Kidney (tissue), 14 donors: Measurements from ENCODE around the gene CEP112. TPM values are rescaled to one million over a fixed set of nuclear protein-coding genes. Genes with fewer than 3 reads are reported as not detected.

ENCODE experiments used
- DNase-seq, 5 donors: peaks; one replicate each; pipeline ENCODE4 v3.0.0-alpha.2; 2013 to 2020
- FAIRE-seq: peaks from 2 replicates; lab custom pipeline; 2012; peaks lifted over from hg19 to GRCh38; lab: Jason Lieb, UNC
- H3K27ac ChIP-seq, 2 donors: one replicate each; pipeline ENCODE4 v1.7.0; 2013; ENCODE audit warnings: low read depth in 2 of 2, low read length in 2 of 2, inconsistent platforms in 1 of 2
- H3K27me3 ChIP-seq: one replicate; pipeline ENCODE4 v1.7.1; 2013; ENCODE audit warnings: low read length, inconsistent platforms; ENCODE audit not compliant: control insufficient read depth, insufficient read depth
- H3K36me3 ChIP-seq, 3 donors: one replicate each; pipeline versions ENCODE4 v1.7.0 to v1.7.1; 2013; ENCODE audit warnings: low read length in 3 of 3, control low read depth in 1 of 3, inconsistent platforms in 1 of 3; ENCODE audit not compliant: insufficient read depth in 3 of 3, control insufficient read depth in 2 of 3
- H3K4me1 ChIP-seq, 3 donors: one replicate each; pipeline versions ENCODE4 v1.7.0 to v1.7.1; 2013; ENCODE audit warnings: low read length in 3 of 3, inconsistent platforms in 1 of 3, low read depth in 1 of 3; ENCODE audit not compliant: control insufficient read depth in 2 of 3, insufficient read depth in 2 of 3
- H3K4me3 ChIP-seq, 3 donors: one replicate each; pipeline versions ENCODE4 v1.7.0 to v1.8.1; 2013; ENCODE audit warnings: low read length in 3 of 3, control low read depth in 1 of 3, inconsistent platforms in 1 of 3
- H3K9ac ChIP-seq, 3 donors: one replicate each; pipeline versions ENCODE4 v1.7.0 to v1.7.1; 2013; ENCODE audit warnings: low read length in 3 of 3, control low read depth in 1 of 3, inconsistent platforms in 1 of 3
- H3K9me3 ChIP-seq, 3 donors: one replicate each; pipeline versions ENCODE4 v1.7.0 to v1.7.1; 2013; ENCODE audit warnings: low read length in 3 of 3, control low read depth in 1 of 3, inconsistent platforms in 1 of 3; ENCODE audit not compliant: control insufficient read depth in 2 of 3, insufficient read depth in 1 of 3
- intact Hi-C: fragments of 100-400 bp; cut with DNase I; formaldehyde crosslinking; loops from one replicate; pipeline ENCODE4 v1.11.1; 2022
- polyA plus RNA-seq: library from polyadenylated mRNA; stranded (reverse); fragments of 350-450 nt; fragmentation: Illumina TruSeq; extraction: RNeasy Lipid Tissue Mini Kit (QIAGEN cat#74804); gene quantifications from one replicate; pipeline ENCODE4 v1.2.3, GENCODE V29; 2014; ENCODE audit warnings: low read depth, low replicate concordance; ENCODE audit not compliant: insufficient read depth
- total RNA-seq: library from RNA; stranded (reverse); fragmentation: NEBNext Ultra II Directional; extraction: Animal tissue kit (Norgen Biotek cat#: 25700); gene quantifications from one replicate; pipeline ENCODE4 v1.2.1, GENCODE V29; 2021
- TF ChIP-seq, protein P1 (sequence below): IDR thresholded peaks from 3 replicates; pipeline ENCODE4 v1.5.1; 2012; ENCODE audit warnings: mild to moderate bottlenecking, moderate library complexity, borderline replicate concordance; ENCODE audit not compliant: insufficient read depth; ENCODE audit errors: extremely low read depth
- donor health status: control.
- donor health status: control.
- donor health status: control.
- donor health status: control.
- donor health status: control.
- donor health status: DM: yes; HTN: yes; CAD: no.
- donor health status: Normal renal cell carcinoma (clear cell type).

Gene CEP112
- total and polyA plus RNA-seq, 2 donors from 2014 or later: 17.0 to 27.4 TPM

DNA sequence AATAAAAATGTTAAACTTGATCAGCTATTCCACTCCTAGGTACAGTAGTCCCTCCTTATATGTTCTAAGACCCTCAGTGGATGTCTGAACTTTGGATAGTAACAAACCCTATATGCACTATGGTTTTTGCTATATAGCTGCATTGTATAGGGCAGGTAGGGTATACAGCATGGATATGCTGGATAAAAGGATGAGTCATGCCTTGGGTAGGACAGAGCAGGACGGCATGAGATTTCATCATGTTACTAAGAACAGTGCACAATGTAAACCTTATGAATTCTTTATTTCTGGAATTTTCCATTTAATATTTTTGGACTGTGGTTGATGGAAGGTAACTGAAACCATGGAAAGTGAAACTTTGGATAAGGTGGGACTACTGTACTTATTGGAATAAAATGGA is 235.1 kb downstream of the CEP112 start:
- H3K27me3 ChIP-seq: no peaks in the 10 kb centered on the region
- H3K4me3 ChIP-seq: no peak overlapping the region
- FAIRE-seq (no peak), DNase-seq (no peak)
- no peaks in the 10 kb centered on the region for H3K4me1 ChIP-seq
- TF ChIP-seq, protein P1, sequence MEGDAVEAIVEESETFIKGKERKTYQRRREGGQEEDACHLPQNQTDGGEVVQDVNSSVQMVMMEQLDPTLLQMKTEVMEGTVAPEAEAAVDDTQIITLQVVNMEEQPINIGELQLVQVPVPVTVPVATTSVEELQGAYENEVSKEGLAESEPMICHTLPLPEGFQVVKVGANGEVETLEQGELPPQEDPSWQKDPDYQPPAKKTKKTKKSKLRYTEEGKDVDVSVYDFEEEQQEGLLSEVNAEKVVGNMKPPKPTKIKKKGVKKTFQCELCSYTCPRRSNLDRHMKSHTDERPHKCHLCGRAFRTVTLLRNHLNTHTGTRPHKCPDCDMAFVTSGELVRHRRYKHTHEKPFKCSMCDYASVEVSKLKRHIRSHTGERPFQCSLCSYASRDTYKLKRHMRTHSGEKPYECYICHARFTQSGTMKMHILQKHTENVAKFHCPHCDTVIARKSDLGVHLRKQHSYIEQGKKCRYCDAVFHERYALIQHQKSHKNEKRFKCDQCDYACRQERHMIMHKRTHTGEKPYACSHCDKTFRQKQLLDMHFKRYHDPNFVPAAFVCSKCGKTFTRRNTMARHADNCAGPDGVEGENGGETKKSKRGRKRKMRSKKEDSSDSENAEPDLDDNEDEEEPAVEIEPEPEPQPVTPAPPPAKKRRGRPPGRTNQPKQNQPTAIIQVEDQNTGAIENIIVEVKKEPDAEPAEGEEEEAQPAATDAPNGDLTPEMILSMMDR: no peak
- no peak overlapping the region for H3K9ac ChIP-seq
- H3K36me3 ChIP-seq: no peaks in the 10 kb centered on the region
- intact Hi-C loops: no loop called here
- peaks cover 0 to 6% (median 2%) of the 10 kb centered on the region in 3 donors for H3K9me3 ChIP-seq
- no peak overlapping the region for H3K27ac ChIP-seq

DNA sequence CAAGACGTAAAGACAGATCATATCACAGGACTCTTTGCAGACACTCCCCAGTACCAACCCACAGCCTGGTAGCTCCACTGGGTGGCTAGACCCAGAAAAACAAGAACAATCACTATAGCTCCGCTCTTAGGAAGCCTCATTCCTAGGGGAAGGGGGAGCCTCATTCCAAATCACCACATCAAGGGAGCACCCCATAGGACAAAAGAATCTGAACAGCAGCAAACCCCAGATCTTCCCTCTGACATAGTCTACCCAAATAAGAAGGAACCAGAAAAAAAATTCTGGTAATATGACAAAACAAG is 237.8 kb downstream of the CEP112 start:
- no peaks in the 10 kb centered on the region for H3K4me1 ChIP-seq
- H3K9ac ChIP-seq: no peak overlapping the region
- FAIRE-seq (no peak), DNase-seq (no peak)
- intact Hi-C loops: no loop called here
- H3K27ac ChIP-seq: no peak overlapping the region
- no peaks in the 10 kb centered on the region for H3K36me3 ChIP-seq
- TF ChIP-seq, protein P1: no peak
- H3K27me3 ChIP-seq: no peaks in the 10 kb centered on the region
- peaks cover 0 to 6% (median 2%) of the 10 kb centered on the region in 3 donors for H3K9me3 ChIP-seq
- no peak overlapping the region for H3K4me3 ChIP-seq

DNA sequence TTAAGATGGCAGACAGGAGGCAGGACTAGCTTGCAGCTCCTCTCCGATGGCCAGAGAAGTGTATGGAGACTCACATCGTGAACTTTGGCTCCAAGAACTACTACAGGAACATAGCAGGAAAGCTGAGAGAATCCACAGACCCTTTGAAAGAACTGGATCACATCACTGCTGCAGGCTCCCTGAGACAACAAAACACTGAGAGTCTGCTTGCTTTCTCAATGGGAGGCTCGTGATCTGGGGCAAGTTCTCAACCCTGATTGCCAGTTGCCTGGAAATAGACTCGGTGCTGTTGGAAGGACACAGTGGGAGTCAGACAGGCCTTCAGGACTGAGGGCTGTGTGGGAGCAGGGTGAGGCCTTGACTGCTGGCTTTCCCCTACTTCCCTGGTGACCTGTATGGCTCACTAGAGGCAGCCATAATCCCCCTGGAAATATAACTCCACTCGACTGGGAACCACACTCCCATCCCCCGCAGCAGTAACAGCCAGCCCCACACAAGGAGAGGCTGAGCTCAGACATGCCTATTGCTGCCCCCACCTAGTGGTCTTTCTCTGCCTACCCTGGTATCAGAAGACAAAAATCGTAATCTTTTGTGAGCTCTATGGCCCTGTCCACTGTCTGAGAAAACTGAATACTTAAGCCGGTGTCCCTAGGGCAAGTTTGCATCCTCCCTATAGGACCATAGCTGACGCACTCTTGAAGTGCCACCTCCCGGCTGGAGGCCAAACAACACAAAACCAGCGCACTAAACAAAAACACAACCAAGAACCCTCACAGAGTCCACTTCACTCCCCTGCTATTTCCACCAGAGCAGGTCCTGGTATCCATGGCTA is 238.4 kb downstream of the CEP112 start:
- H3K36me3 ChIP-seq: no peaks in the 10 kb centered on the region
- H3K9ac ChIP-seq: no peak overlapping the region
- H3K4me1 ChIP-seq: no peaks in the 10 kb centered on the region
- TF ChIP-seq, protein P1: no peak
- H3K27me3 ChIP-seq: no peaks in the 10 kb centered on the region
- intact Hi-C loops: no loop called here
- FAIRE-seq: no peak
- DNase-seq: peak in 2 of 5 donors; percentile 11 to 12
- no peak overlapping the region for H3K27ac ChIP-seq
- H3K4me3 ChIP-seq: no peak overlapping the region
- H3K9me3 ChIP-seq: peaks cover 0 to 5% (median 2%) of the 10 kb centered on the region in 3 donors
